ENCODE results near the gene PHLDB1.

- peak; percentile 56; the same call in 1 of the 2 replicates for TF ChIP-seq RFX5 (IDR thresholded peaks at IDR 0.05; ENCODE audit: low read length)
- TF ChIP-seq CTCF (IDR thresholded peaks at IDR 0.05): no peak
- no peak for TF ChIP-seq ELF1 (IDR thresholded peaks at IDR 0.05)
- peak in 1 of 2 experiments; percentile 47; a peak in 1 of 4 replicates for TF ChIP-seq EP300 (IDR thresholded peaks at IDR 0.05; ENCODE audit: borderline replicate concordance in 1 of 2, low read depth in 1 of 2, low read length in 1 of 2)
- 0 out of 2 replicates have a peak, but pooled peaks have one; percentile 5 for TF ChIP-seq NFIC (IDR thresholded peaks at IDR 0.05; ENCODE audit: borderline replicate concordance)
- TF ChIP-seq USF2 (IDR thresholded peaks at IDR 0.05; ENCODE audit: borderline replicate concordance, low read depth, low read length): no peak
- TF ChIP-seq JUND (IDR thresholded peaks at IDR 0.05): peak; percentile 40; the same call in 1 of the 2 replicates
- peak; percentile 90 for TF ChIP-seq MAX (IDR thresholded peaks at IDR 0.05; ENCODE audit: low read depth)
- TF ChIP-seq RCOR1 (IDR thresholded peaks at IDR 0.05; ENCODE audit: low read length): no peak
- no peak for TF ChIP-seq CHD2 (IDR thresholded peaks at IDR 0.05; ENCODE audit: low read length, partially characterized antibody)
- TF ChIP-seq EZH2phosphoT487 (IDR thresholded peaks at IDR 0.05; ENCODE audit: borderline replicate concordance, low read depth): no peak
- TF ChIP-seq POLR2AphosphoS5 (IDR thresholded peaks at IDR 0.05; ENCODE audit: low read depth, low read length): peak; percentile 78
- no peak for TF ChIP-seq FOXJ3 (CRISPR knock-in tag; IDR thresholded peaks at IDR 0.05)
- no peak for TF ChIP-seq RAD21 (IDR thresholded peaks at IDR 0.05; ENCODE audit: low read length)
Measured at GRCh38 chr11:118622376-118623268, 15.2 kb downstream of the PHLDB1 start.

Data from SK-N-SH (cell line).